Gastroesophageal sphincter (tissue), 3 donors: ENCODE results near the gene PRKN.

ENCODE experiments used
- POLR2A ChIP-seq, 2 donors: fragments of 450-650 bp; IDR thresholded peaks; one replicate each; pipeline ENCODE4 v1.6.1; 2017; ENCODE audit warnings: antibody characterized with exemption in 2 of 2, mild to moderate bottlenecking in 2 of 2, moderate library complexity in 1 of 2
- TF ChIP-seq, protein P1 (sequence below), 4 experiments: fragments of 200-600 bp in 2 of 4; fragments of 450-650 bp in 2 of 4; sonication (generic) in 1 of 4; IDR thresholded peaks; one replicate each; pipeline ENCODE4 v1.5.1; 2017 to 2019; ENCODE audit warnings: antibody characterized with exemption in 4 of 4, mild to moderate bottlenecking in 2 of 4, moderate library complexity in 2 of 4

DNA sequence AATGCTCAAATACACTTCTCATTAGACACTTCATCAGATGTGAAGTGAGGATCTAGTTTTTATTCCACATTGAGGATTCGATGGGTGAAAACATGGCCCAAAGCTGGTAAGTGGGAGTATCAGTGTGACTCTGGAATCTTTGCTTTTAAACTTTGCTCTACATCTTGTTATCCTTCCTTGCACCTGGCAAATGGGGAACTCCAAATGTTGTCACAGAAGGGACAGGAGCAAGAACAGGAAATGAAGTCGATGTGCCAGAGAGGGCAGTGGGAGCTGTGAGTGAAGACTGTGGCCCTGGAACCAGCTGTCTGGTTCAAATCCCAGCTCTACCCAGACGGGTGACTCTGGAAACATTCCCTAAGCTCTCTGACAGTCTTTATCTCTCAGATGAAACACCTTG is 1367.0 kb downstream of the PRKN start:
- TF ChIP-seq, protein P1, sequence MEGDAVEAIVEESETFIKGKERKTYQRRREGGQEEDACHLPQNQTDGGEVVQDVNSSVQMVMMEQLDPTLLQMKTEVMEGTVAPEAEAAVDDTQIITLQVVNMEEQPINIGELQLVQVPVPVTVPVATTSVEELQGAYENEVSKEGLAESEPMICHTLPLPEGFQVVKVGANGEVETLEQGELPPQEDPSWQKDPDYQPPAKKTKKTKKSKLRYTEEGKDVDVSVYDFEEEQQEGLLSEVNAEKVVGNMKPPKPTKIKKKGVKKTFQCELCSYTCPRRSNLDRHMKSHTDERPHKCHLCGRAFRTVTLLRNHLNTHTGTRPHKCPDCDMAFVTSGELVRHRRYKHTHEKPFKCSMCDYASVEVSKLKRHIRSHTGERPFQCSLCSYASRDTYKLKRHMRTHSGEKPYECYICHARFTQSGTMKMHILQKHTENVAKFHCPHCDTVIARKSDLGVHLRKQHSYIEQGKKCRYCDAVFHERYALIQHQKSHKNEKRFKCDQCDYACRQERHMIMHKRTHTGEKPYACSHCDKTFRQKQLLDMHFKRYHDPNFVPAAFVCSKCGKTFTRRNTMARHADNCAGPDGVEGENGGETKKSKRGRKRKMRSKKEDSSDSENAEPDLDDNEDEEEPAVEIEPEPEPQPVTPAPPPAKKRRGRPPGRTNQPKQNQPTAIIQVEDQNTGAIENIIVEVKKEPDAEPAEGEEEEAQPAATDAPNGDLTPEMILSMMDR (IDR thresholded peaks at IDR 0.05): no peak
- no peak for TF ChIP-seq POLR2A (IDR thresholded peaks at IDR 0.05)
